ENCODE data around the gene ALB. TPM values are rescaled to one million over a fixed set of nuclear protein-coding genes. Genes with fewer than 3 reads are reported as not detected.

The ALB gene
- total RNA-seq, 3 donors from 2014 or later: 8.2 TPM; not detected in 2

DNA sequence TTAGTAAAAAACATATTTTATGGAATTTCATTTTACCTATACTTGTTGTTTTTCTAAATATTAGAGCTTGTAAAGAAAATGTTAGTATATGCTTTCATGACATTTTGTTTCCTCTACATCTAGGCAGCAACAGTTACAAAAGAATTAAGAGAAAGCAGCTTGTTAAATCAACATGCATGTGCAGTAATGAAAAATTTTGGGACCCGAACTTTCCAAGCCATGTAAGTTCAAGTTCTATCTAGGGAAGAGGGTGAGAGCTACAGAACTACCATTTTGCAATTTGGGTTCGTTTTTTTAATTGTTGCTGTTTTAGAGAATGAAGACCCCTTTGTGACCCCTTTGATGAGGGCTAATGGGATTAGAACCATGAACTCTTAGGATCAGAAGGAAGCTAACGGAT lies 39.1 kb downstream of the ALB start:
- Histone ChIP-seq H3K9me3 (no peaks in the 10 kb centered on the region), H3K4me1 (ENCODE audit: low read depth) (no peaks in the 10 kb centered on the region), H3K4me3 (no peak overlapping the region), H3K36me3 (ENCODE audit: low read depth) (no peaks in the 10 kb centered on the region)
- TF ChIP-seq, protein P1, sequence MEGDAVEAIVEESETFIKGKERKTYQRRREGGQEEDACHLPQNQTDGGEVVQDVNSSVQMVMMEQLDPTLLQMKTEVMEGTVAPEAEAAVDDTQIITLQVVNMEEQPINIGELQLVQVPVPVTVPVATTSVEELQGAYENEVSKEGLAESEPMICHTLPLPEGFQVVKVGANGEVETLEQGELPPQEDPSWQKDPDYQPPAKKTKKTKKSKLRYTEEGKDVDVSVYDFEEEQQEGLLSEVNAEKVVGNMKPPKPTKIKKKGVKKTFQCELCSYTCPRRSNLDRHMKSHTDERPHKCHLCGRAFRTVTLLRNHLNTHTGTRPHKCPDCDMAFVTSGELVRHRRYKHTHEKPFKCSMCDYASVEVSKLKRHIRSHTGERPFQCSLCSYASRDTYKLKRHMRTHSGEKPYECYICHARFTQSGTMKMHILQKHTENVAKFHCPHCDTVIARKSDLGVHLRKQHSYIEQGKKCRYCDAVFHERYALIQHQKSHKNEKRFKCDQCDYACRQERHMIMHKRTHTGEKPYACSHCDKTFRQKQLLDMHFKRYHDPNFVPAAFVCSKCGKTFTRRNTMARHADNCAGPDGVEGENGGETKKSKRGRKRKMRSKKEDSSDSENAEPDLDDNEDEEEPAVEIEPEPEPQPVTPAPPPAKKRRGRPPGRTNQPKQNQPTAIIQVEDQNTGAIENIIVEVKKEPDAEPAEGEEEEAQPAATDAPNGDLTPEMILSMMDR (IDR thresholded peaks at IDR 0.05): no peak
- intact Hi-C loops (cut with DNase I, micrococcal nuclease): no loop called here
- ATAC-seq (no peak), DNase-seq (no peak)

DNA sequence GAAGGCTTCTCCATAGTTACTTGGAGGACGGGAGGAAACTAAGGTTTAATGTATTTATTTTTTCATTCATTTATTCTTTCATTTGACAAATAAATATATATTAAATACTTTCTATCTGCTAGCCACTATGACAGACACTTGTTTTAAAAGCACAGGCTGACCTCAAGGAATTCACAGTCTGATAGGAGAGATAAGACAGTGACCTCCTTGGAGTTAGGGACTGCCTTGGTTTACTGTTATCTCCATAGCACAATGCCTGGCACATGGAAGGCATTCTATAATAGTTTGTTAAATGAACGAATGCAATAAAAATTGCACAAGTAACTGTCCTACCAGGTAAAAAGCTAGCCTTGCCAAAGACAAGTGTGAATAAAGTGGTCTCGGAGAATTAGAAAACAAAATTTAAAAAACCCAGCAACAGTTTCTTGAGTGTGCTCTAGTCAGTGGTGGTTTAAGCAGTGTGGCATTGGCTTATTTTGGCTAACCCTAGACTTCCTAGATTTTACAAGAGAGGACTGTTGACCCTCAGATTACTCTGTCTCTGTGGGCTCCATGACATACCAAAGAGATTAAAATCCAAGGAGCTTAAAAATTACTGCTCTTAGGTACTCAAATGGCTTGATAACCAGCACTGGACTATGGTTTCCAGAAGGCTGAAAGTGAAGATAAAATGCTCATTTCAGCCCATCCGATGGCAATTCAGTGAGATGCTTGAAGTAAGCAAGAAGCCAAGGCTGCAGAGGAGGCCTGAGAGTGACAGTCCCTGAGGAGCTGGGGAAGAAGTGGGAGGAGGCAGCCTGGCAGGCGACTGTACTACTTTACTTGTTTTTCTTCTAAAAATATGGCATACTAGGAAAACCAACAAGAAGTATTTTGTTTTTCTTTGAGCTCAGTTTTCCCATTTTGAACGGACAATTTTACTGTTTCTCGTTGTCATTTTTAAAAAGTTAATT lies 41.6 kb downstream of the ALB start:
- ATAC-seq: no peak
- H3K4me1 ChIP-seq (ENCODE audit: low read depth): no peaks in the 10 kb centered on the region
- intact Hi-C loops (cut with DNase I, micrococcal nuclease): no loop called here
- TF ChIP-seq, protein P1 (IDR thresholded peaks at IDR 0.05): no peak
- no peak for DNase-seq
- H3K4me3 ChIP-seq: no peak overlapping the region
- H3K36me3 ChIP-seq (ENCODE audit: low read depth): no peaks in the 10 kb centered on the region
- no peaks in the 10 kb centered on the region for H3K9me3 ChIP-seq

DNA sequence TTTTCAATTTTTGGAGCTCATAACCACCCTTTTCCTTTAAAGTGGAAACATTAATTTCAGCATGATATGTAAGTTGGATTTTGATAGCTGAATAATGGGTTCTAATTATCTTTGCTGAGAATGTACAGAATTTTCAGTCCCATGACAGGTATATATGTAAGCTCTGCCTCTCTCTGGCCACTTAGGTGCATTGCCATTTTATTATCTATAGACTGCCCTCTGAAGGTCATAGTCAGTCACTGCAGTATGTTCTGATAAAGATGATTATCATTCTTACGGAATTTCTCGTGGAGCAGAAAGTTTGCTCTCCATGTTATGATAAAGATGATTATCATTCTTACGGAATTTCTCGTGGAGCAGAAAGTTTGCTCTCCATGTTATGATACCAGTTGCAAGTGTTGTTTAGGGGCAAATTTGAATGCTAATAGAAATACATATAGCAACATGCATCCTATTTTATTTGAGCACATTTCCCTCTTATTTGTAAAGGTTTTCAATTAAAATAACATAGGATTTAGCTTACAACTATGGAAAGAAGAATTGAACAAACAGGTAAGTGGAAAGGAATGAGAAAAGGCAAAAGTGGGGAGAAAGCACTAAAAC lies 42.4 kb downstream of the ALB start:
- peak in 1 of 3 donors; percentile 45 for DNase-seq
- no peaks in the 10 kb centered on the region for H3K36me3 ChIP-seq (ENCODE audit: low read depth)
- TF ChIP-seq, protein P1 (IDR thresholded peaks at IDR 0.05): peak; percentile 55
- ATAC-seq: peak; percentile 91
- no peak overlapping the region for H3K4me3 ChIP-seq
- intact Hi-C loops (cut with DNase I, micrococcal nuclease): no loop called here
- no peaks in the 10 kb centered on the region for H3K4me1 ChIP-seq (ENCODE audit: low read depth)
- H3K9me3 ChIP-seq: no peaks in the 10 kb centered on the region

DNA sequence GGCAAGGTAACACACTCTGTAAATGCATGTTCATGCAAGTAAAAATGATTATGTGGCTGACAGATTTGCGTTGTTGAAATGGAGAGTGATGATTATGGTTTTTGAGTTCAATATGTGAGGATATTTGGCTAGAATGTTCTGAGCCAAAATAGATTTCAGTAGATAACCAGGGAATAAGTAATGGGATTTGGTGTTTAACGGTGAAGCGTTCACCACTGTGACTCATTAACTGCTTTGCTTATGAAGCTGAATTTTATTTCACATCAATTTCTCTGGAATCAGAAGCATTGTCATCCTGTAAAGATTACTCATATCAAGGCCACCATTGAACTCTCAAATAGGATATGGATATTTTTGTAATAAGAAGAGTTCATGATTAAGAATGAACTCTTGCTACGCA lies 43.6 kb downstream of the ALB start:
- H3K36me3 ChIP-seq (ENCODE audit: low read depth): no peaks in the 10 kb centered on the region
- H3K9me3 ChIP-seq: no peaks in the 10 kb centered on the region
- H3K4me3 ChIP-seq: no peak overlapping the region
- DNase-seq (no peak), ATAC-seq (no peak)
- H3K4me1 ChIP-seq (ENCODE audit: low read depth): no peaks in the 10 kb centered on the region
- intact Hi-C loops (cut with DNase I, micrococcal nuclease): no loop called here
- TF ChIP-seq, protein P1 (IDR thresholded peaks at IDR 0.05): no peak

DNA sequence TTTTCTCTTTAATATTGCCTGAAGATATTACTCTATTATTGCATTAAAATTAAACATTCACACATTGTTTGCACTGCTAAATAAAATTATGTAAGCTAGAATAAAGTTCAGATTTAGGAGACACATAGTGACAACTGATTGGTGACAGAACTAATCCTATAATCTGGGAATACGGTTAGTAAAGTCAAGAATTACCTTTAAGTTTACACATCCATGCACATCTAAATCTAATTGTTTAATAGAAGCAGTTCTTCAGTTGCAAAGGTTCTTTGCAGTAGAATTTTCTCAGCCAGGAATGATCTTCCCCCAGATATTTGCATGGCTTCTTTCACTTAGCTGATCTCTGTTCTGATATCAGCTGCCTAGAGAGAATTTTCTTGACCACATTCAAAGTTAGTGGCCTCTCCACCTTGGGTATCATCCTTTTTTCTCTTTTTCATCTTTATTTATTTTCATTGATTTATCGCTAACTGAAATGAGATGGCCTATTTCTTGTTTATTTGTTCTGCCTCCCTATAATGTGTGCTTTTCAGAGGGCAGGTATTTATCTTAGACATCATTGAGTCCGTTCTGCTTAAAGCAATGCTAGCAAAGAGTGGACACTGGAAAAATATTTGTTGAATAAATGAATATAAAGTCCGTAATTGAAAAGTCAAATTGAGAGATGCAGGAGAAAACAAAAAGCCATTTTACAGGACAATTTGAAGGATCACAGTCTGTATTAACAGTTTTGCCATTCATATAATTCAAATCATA lies 44.5 kb downstream of the ALB start:
- ATAC-seq: no peak
- Histone ChIP-seq H3K4me1 (ENCODE audit: low read depth) (no peaks in the 10 kb centered on the region), H3K9me3 (no peaks in the 10 kb centered on the region), H3K36me3 (ENCODE audit: low read depth) (no peaks in the 10 kb centered on the region), H3K4me3 (no peak overlapping the region)
- intact Hi-C loops (cut with DNase I, micrococcal nuclease): no loop called here
- no peak for DNase-seq
- TF ChIP-seq, protein P1 (IDR thresholded peaks at IDR 0.05): no peak
